Brain microvascular endothelial cell (primary cell): Measurements from ENCODE around the gene IGFBP1.

Source experiments
- DNase-seq: peaks from one replicate; pipeline ENCODE4 v3.0.0-alpha.2; 2020
- H3K27ac ChIP-seq: fragments of 250-450 bp; sonication (Bioruptor Pico); 2 replicates; pipeline ENCODE4 v1.5.1; 2020; ENCODE audit warnings: mild to moderate bottlenecking, moderate library complexity
- H3K27me3 ChIP-seq: fragments of 250-450 bp; sonication (Bioruptor Pico); replicated peaks from 2 replicates; pipeline ENCODE4 v1.5.1; 2020; ENCODE audit warnings: mild to moderate bottlenecking
- H3K36me3 ChIP-seq: fragments of 250-450 bp; sonication (Bioruptor Pico); replicated peaks from 2 replicates; pipeline ENCODE4 v1.5.1; 2020; ENCODE audit warnings: mild to moderate bottlenecking
- H3K4me3 ChIP-seq: 2 replicates; pipeline ENCODE4 v1.5.1; 2011; ENCODE audit warnings: low read depth, mild to moderate bottlenecking, control low read depth, low read length, moderate library complexity
- in situ Hi-C: cut with HindIII; loops from 2 replicates; pipeline ENCODE4 v1.10.0; 2017; ENCODE audit warnings: low sequenced_read_pairs, low pct_ligation_motif_present
- TF ChIP-seq, protein P1 (sequence below): IDR thresholded peaks from 2 replicates; pipeline ENCODE4 v1.5.1; 2011; ENCODE audit warnings: low read depth, mild to moderate bottlenecking, moderate library complexity, low read length, control low read depth, inconsistent platforms; ENCODE audit errors: missing control alignments

IGFBP1 gene

DNA sequence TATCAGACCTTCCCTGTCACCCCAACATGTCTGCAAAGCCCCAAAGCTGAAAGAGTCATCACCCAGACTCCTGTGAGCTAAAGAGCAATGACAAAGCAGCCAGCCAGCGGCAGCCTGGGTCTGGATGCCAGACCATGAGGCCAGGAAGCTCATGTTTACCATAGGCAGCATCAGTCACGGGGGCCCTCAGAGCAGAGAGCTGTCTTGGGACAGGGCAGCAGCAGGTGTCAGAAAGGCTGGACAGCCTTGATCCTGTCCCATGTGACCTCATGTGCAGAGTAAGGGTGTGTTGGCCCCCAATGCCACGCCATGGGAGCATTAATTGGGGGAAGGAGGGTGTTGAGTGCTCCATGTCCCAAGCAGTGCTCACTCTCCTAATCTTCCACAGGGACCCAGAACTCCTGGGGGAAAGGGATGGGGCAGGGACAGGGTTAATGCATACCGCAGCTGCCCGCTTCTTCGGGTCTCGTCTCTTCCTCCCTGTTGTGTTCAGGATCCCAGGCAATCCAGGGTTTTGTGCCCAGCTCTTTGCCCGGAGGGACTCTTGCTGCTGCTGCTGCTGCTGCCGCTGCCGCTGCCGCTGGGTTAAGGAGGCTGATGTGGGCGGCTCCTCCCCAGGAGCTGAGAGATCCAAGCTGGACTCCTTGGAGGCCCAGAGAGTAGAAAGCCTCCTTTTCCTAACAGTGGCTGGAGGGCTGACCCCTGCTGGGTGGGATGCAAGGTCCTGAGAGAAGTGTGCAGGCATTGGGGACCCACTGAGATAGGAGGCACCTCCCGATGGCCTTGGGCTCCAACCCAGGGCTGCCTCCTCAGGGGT, 22.5 kb upstream of the IGFBP1 start:
- Histone ChIP-seq H3K27me3 (no peaks in the 10 kb centered on the region), H3K4me3 (no peak overlapping the region), H3K36me3 (no peaks in the 10 kb centered on the region), H3K27ac (no peak overlapping the region)
- TF ChIP-seq, protein P1, sequence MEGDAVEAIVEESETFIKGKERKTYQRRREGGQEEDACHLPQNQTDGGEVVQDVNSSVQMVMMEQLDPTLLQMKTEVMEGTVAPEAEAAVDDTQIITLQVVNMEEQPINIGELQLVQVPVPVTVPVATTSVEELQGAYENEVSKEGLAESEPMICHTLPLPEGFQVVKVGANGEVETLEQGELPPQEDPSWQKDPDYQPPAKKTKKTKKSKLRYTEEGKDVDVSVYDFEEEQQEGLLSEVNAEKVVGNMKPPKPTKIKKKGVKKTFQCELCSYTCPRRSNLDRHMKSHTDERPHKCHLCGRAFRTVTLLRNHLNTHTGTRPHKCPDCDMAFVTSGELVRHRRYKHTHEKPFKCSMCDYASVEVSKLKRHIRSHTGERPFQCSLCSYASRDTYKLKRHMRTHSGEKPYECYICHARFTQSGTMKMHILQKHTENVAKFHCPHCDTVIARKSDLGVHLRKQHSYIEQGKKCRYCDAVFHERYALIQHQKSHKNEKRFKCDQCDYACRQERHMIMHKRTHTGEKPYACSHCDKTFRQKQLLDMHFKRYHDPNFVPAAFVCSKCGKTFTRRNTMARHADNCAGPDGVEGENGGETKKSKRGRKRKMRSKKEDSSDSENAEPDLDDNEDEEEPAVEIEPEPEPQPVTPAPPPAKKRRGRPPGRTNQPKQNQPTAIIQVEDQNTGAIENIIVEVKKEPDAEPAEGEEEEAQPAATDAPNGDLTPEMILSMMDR: no peak
- no peak for DNase-seq
- in situ Hi-C loops: no loop called here

DNA sequence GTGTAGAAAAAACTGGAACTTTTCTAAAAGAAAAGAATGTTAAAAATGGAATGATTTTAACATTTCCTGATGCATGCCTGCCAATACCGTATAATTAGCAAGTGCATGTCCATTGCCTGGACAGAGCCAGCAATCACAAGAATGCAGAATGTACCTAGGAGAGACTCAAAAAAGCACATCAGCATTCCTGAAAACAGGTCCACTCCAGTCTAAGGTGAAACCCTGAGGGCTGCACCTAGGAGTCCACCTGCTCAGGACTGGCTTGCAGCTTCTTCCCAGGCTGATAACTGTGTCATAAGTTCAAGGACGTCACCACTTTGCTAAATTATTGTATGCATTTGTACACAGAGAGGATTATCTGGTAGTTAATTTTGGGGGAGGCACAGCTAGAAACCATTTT, 20.8 kb upstream of the IGFBP1 start:
- H3K36me3 ChIP-seq: no peaks in the 10 kb centered on the region
- H3K27ac ChIP-seq: no peak overlapping the region
- no peaks in the 10 kb centered on the region for H3K27me3 ChIP-seq
- no peak overlapping the region for H3K4me3 ChIP-seq
- in situ Hi-C loops: no loop called here
- TF ChIP-seq, protein P1: no peak
- no peak for DNase-seq

DNA sequence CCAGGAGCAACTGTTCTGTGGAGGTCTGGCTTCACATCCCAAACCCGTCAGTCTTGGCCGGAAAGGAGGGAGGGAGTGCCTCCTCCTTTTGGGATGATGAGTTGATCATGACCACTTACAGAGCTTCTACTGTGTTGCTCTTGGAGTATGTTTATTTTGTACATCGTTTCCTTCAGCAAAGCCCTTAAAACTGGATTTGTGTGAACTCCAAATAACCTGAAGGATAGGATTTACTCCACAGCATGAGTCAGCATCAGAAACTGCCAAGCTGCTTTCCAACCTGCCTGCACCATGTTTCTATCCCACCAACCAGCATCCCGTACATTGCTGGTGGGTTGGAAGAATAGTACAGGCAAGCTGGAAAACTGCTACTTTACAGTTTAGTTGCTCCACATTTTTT, 18.9 kb upstream of the IGFBP1 start:
- H3K27ac ChIP-seq: no peak overlapping the region
- no peaks in the 10 kb centered on the region for H3K27me3 ChIP-seq
- in situ Hi-C loops: no loop called here
- TF ChIP-seq, protein P1: no peak
- no peaks in the 10 kb centered on the region for H3K36me3 ChIP-seq
- H3K4me3 ChIP-seq: no peak overlapping the region
- DNase-seq: no peak

DNA sequence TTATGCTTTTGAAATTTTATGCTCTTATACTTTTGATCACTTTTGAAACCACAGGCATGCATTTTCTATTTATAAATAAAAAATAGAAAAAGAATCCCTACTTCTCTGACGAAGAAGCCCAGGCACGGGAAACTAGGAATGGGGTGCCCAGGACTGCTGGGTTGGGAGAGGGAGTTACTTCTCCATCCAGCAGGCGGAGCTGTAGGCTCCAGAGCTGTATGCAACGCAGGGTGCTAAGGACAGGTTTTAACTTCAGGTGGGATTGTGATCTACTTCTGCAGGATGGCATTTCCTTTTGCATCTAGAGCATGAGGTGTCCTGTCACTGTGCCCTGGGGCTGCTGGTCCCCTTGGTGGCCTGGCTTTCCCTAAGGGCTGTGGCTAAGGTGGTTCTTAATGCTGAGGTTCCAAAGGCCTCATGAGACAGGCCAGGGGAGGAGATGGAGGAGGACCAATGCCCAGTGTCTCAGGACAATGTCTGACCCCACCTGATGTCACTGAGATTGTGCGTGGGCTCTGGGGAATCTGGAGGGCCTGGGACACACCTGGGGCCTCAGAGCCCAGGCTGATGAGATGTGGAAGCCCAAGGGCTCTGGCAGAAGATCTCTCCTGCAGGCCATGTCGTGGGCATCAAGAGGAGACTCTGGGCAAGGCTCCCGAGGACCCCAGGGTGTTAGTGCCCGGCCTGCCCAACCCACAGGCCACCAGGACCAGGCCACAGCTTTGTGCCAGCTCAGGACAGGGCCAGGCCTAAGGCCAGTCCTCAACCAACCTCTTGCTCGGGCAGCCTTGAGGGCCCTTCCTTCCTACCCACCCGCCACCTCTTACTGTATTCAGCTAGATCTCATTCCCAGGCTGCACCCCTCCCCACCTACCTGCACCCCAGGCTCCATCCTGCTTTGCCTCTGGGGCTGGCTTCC, 15.9 kb upstream of the IGFBP1 start:
- no peaks in the 10 kb centered on the region for H3K27me3 ChIP-seq
- TF ChIP-seq, protein P1: peak; percentile 85
- no peak overlapping the region for H3K4me3 ChIP-seq
- H3K27ac ChIP-seq: no peak overlapping the region
- DNase-seq: no peak
- H3K36me3 ChIP-seq: no peaks in the 10 kb centered on the region
- in situ Hi-C loops: no loop called here

DNA sequence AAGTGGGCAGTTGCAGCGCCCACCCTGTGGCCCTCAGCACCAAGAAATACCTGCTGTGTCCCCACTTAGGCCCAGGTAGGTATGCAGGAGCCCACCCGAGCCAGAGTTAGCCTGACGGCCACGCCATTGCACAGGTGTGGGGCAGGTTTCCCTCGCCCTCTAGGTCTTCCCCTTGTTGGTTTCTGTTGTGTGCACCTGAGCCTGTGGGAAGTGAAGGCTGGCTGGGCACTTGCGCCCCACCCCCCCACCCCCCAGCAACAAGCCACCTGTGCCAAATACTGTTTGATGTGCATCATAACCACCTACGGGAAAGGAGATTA, 15.3 kb upstream of the IGFBP1 start, which contains the start of gene CCDC201:
Gene CCDC201, minus strand, starts transcription at position 48 of the 320 bp plus-strand sequence. CDS start 75 bp downstream, outside the sequence.
- H3K36me3 ChIP-seq: no peaks in the 10 kb centered on the region
- no peaks in the 10 kb centered on the region for H3K27me3 ChIP-seq
- in situ Hi-C loops: no loop called here
- TF ChIP-seq, protein P1: no peak
- H3K4me3 ChIP-seq: no peak within 1 kb of the TSS
- H3K27ac ChIP-seq: no peak within 1 kb of the TSS
- no peak for DNase-seq
